ENCODE data around the gene RNF17.
"Not testable (repeated sequence)": the region's sequence is repeated elsewhere in the genome, so short reads cannot be mapped to it uniquely, and the experiment has no call there.

The RNF17 gene

GRCh38 chr13:24777171-24777570 is 13.2 kb downstream of the RNF17 start:
- no peak overlapping the region for H3K4me3 ChIP-seq (ENCODE audit: low read depth, low read length)
- TF ChIP-seq CTCF (IDR thresholded peaks at IDR 0.05; ENCODE audit: borderline replicate concordance, insufficient read depth, low read depth, low read length): no peak

DNA sequence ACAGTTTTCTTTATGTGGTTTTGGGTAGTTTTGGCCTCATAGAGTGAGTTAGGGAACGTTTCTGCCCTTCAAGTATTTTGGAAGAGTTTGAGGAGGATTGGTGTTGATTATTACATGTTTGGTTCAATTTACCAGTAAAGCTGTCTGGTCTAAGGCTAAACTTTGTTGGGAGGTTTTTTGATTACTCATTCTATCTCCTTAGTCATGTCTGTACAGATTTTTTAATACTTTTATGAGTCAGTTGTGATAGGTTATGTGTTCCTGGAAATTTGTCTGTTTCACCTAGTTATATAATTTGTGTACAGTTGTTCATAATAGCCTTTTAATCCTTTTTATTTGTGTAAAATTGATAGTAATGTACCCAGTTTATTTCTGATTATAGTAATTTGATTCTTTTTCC is 20.4 kb downstream of the RNF17 start:
- TF ChIP-seq CTCF (IDR thresholded peaks at IDR 0.05; ENCODE audit: borderline replicate concordance, insufficient read depth, low read depth, low read length): no peak
- no peak overlapping the region for H3K4me3 ChIP-seq (ENCODE audit: low read depth, low read length)

DNA sequence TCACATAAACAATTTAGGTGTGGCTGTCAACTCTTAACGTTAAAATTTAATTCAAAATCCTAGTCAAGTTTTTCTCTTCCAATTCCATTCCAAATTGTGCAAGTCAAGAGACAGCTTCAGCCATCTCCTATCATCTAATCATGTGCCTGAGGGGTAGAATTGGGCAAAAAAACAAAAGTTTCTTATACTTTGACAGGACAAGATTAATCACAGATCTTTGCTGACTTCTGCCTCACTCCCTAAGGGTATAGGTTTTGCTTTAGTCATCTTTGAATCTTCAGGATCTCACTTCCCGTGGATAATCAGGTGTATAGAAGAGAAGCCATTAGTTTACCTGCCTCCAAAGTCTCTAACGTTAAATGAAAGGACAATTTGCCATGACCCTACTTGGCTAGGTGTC is 24.6 kb downstream of the RNF17 start:
- no peak overlapping the region for H3K4me3 ChIP-seq (ENCODE audit: low read depth, low read length)
- no peak for TF ChIP-seq CTCF (IDR thresholded peaks at IDR 0.05; ENCODE audit: borderline replicate concordance, insufficient read depth, low read depth, low read length)

GRCh38 chr13:24802074-24802473 is 38.1 kb downstream of the RNF17 start:
- no peak for TF ChIP-seq CTCF (IDR thresholded peaks at IDR 0.05; ENCODE audit: borderline replicate concordance, insufficient read depth, low read depth, low read length)
- no peak overlapping the region for H3K4me3 ChIP-seq (ENCODE audit: low read depth, low read length)

- no peak for TF ChIP-seq CTCF (IDR thresholded peaks at IDR 0.05; ENCODE audit: borderline replicate concordance, insufficient read depth, low read depth, low read length)
- H3K4me3 ChIP-seq (ENCODE audit: low read depth, low read length): no peak overlapping the region
These were observed 57.2 kb downstream of the RNF17 start for GRCh38 chr13:24821207-24821606.

GRCh38 chr13:24822640-24823039 is 58.7 kb downstream of the RNF17 start:
- TF ChIP-seq CTCF (IDR thresholded peaks at IDR 0.05; ENCODE audit: borderline replicate concordance, insufficient read depth, low read depth, low read length): no peak
- H3K4me3 ChIP-seq (ENCODE audit: low read depth, low read length): no peak overlapping the region

DNA sequence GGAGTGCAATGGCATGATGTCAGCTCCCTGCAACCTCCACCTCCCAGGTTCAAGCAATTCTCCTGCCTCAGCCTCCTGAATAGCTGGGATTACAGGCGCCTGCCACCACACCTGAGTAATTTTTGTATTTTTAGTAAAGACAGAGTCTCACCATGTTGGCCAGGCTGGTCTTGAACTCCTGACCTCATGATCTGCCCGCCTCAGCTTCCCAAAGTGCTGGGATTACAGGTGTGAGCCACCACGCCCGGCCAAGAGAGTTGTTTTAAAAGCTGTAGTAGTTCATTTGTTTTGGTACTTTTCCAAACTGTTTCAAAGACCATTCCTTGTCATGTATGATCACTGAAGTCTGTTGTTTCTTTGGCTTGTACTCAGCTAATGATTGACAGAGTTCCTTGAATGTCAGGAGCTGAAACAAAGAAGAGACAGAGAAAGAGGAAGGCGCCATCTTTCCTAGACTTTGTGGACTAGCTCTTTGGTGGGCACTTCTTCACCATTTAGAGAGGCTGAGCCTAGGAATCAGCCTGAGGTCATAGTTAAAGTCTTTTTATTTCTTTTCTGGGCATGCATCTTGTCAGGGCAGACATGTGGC is 59.2 kb downstream of the RNF17 start:
- H3K4me3 ChIP-seq (ENCODE audit: low read depth, low read length): not testable (repeated sequence)

GRCh38 chr13:24827799-24828198 is 63.8 kb downstream of the RNF17 start:
- H3K4me3 ChIP-seq (ENCODE audit: low read depth, low read length): no peak overlapping the region
- TF ChIP-seq CTCF (IDR thresholded peaks at IDR 0.05; ENCODE audit: borderline replicate concordance, insufficient read depth, low read depth, low read length): no peak
